Subcutaneous adipose tissue (tissue), 4 donors: ENCODE results near the gene EWSR1. TPM values are rescaled to one million over a fixed set of nuclear protein-coding genes. Genes with fewer than 3 reads are reported as not detected.

ENCODE experiments used
- total RNA-seq, 4 donors: library from RNA; depleted of rRNA; stranded (reverse); fragments of >200 nt; gene quantifications; one replicate each; pipeline ENCODE4 v1.1.0, GENCODE V29; 2016
- TF ChIP-seq, protein P1 (sequence below): fragments of 450-650 bp; IDR thresholded peaks from one replicate; pipeline ENCODE4 v1.5.1; 2016; ENCODE audit warnings: low read depth, mild to moderate bottlenecking, control low read depth, antibody characterized with exemption, moderate library complexity

The EWSR1 gene
- total RNA-seq, 4 donors from 2014 or later, result 132 to 179 (median 168) TPM

DNA sequence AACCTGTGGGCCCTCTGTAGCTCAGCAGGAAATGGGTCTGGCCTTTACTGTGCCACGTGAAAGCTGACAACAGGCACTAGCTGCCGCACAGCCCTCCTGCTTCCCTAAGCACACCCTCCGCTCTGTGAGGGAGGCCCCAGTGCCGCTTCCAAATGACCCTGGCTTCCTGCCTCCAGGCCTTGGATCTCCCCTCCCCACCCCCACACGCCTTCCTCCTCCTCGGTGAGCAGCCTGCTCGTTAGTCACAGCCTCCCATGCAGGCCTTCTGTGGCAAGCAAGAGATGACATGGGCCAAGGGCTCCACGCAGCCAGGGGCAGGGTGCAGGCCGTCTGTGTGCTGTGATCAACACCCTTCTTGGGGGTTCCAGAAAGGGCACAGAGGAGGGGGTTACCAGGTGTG, 62.7 kb downstream of the EWSR1 start:
- TF ChIP-seq, protein P1, sequence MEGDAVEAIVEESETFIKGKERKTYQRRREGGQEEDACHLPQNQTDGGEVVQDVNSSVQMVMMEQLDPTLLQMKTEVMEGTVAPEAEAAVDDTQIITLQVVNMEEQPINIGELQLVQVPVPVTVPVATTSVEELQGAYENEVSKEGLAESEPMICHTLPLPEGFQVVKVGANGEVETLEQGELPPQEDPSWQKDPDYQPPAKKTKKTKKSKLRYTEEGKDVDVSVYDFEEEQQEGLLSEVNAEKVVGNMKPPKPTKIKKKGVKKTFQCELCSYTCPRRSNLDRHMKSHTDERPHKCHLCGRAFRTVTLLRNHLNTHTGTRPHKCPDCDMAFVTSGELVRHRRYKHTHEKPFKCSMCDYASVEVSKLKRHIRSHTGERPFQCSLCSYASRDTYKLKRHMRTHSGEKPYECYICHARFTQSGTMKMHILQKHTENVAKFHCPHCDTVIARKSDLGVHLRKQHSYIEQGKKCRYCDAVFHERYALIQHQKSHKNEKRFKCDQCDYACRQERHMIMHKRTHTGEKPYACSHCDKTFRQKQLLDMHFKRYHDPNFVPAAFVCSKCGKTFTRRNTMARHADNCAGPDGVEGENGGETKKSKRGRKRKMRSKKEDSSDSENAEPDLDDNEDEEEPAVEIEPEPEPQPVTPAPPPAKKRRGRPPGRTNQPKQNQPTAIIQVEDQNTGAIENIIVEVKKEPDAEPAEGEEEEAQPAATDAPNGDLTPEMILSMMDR, result no peak

DNA sequence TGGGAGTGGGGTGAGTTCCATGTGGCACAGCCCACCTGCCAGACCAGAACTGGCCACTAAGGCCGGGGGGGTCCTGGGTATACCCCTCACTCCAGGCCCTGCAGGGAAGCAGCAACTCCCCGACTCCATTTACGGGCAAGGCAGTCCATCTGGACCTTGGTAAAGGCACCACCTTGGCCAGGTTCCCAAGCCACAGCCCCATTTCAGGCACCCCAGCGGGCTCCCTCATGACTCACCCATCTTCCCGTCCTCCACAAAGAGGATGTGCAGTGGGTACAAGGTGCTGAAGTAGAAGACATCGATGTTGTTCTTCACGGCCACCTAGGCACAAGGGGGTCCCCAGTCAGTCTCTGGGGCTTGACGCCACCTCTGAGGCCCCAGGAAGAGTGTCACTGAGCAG, 63.1 kb downstream of the EWSR1 start:
- TF ChIP-seq, protein P1, result no peak

DNA sequence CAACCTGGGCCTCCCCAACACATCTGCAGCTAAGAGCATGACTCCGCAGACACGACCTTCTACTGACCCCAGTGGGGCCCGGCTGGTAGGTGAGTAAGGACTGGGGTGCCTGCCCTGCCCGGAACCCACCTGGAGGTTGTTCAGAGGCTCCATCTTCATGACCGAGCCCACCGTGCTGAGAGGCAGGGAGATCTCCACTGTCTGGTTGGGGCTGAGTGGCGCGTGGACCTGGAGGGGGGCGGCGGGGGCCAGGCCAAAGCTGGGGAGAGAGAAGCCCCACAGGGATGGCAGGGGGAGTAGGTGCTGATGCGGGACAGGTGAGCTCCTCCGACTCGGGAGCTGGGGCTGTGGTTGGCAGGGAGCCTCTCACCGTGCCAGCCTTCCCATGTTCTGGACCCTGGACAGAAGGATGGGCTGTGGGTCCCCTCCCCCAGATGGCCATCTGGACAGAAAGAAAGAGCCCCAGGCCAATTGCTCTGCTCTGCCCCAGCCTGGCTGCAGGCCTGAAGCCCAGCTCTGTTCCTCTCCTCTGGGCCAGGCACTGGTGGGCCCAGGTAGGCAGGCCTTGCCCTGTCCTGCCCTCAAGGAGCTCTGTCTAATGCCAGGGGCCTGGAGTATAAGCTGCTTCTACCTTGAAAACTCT, 63.7 kb downstream of the EWSR1 start:
- TF ChIP-seq, protein P1, result no peak

DNA sequence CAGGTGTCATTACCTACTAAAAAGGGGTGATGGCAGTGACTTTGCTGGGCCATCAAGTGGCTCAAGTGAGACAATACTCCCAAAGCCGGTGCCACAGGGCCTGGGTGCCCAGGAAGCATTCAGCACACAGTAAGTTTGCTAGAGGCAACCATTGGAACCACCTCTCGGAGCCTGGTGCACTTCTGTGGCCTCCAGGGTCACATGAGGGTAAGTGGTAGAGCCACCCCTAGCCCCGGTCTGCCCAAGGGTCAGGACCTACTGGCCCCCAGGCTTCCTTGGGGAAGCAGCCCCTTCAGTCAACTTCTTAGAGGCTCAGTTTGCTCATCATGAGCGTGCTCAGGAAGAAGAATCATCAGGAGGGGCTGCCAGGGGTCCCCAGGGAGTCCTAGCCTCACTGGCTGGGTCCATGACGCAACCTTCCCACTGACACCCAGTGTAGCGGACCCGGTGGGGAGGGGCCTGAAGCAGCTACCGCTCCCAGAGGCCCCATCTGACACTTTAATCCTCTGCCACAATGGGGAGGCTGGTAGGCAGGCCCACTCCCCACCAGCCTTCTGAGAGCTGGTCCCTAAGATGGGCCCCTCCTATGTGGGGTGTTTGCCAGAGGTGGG, 64.9 kb downstream of the EWSR1 start:
- TF ChIP-seq, protein P1, result no peak

DNA sequence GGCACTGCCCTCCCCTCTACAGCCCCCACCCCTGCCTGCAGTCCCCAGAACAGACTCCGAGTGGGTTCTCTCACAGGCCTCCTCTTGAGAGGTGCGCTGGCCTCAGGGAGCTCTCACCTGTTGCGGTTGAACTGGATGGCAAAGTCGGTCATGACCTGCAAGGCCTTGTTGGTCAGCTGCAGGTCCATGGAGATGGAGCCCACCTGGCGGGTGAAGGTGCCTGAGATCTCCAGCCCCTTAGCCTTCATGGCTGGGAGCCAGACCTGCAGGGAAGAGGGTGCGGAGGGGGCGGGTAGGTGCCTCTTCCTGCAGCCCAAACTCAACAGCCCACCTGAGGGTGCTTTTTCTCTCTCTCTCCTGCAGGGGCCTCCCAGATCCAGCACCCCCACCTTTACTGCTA, 66.1 kb downstream of the EWSR1 start:
- TF ChIP-seq, protein P1, result no peak

DNA sequence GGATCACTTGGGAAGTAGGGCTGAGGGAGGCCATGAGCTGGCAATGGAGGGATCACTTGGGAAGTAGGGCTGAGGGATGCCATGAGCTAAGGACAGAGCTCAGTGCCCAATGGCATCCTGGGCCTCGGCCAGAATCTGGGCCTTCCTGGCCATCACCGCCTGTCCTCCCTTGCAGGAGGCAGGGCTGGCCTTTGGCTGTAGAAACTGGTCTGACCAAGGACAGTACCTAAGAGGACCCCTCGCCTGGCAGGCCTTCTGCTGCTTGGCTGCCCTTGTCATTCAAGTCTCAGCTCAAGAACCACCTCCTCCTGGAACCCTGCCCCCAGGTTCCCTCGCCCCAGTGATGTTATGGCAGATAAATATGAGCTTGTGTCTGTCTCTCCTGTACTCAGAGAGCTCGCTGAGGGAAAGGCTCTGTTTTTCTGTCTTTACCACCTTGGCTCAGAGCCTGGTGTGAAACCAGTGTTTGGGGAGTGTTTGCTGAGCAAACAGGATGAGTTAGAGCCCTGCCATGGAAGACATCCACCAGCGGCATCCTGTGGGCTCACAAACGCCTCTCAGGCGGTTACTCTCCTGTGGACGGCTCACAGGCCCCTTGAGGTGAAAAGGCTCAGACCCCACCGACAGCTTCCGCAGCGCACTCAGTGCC, 66.8 kb downstream of the EWSR1 start:
- TF ChIP-seq, protein P1, result no peak

DNA sequence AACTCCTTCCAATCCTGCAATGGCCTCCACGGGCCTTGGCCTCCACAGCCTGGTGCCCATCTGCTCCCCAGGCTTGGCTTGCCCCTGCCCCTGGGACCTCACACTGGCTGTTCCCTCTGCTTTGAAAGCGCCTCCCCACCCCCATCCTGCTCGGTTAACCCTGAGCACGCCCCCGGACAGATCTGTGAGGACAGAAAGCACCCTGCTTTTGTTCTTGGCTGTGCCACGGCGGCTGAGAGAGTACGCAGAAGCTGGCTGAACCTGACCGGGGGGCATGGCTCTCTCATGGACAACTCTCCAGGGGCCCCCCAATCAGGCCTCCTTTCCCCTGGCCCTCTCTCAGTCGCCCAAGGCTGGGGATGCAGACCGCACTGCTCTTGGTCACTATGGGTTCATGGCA, 67.6 kb downstream of the EWSR1 start:
- TF ChIP-seq, protein P1, result no peak
